Iris pigment epithelial cell (primary cell): Measurements from ENCODE around the gene PUS10.
A peak's percentile ranks its signal among the peaks of the same experiment; 100 is the strongest.

ENCODE experiments used
- DNase-seq: peaks from one replicate; pipeline ENCODE4 v3.0.0-alpha.2; 2011; ENCODE audit warnings: low read depth

The PUS10 gene

GRCh38 chr2:60966507-60967405, 51.3 kb downstream of the PUS10 start:
- DNase-seq = no peak

- DNase-seq = no peak
These were observed 52.6 kb downstream of the PUS10 start for GRCh38 chr2:60965499-60965785.

GRCh38 chr2:60964651-60965498, 53.2 kb downstream of the PUS10 start:
- no peak for DNase-seq

- no peak for DNase-seq
These were observed 54.9 kb downstream of the PUS10 start for GRCh38 chr2:60963190-60963589.

GRCh38 chr2:60962528-60962927, 55.5 kb downstream of the PUS10 start:
- no peak for DNase-seq

GRCh38 chr2:60961457-60961856, 56.6 kb downstream of the PUS10 start:
- peak; percentile 84 for DNase-seq

- no peak for DNase-seq
These were observed 57.3 kb downstream of the PUS10 start for GRCh38 chr2:60960706-60961105.

GRCh38 chr2:60959501-60959900, 58.6 kb downstream of the PUS10 start:
- DNase-seq = no peak

GRCh38 chr2:60958800-60959199, 59.3 kb downstream of the PUS10 start:
- DNase-seq = peak; percentile 84

- peak; percentile 35 for DNase-seq
These were observed 59.7 kb downstream of the PUS10 start for GRCh38 chr2:60958361-60958760.

GRCh38 chr2:60957643-60958042, 60.4 kb downstream of the PUS10 start:
- no peak for DNase-seq

- no peak for DNase-seq
These were observed 60.8 kb downstream of the PUS10 start for GRCh38 chr2:60957224-60957623.

- no peak for DNase-seq
These were observed 63.9 kb downstream of the PUS10 start for GRCh38 chr2:60954139-60954538.

GRCh38 chr2:60948926-60949579, 69.0 kb downstream of the PUS10 start:
- peak; percentile 55 for DNase-seq

- no peak for DNase-seq
These were observed 69.9 kb downstream of the PUS10 start for GRCh38 chr2:60948161-60948560.

GRCh38 chr2:60947056-60947455, 71.0 kb downstream of the PUS10 start:
- DNase-seq = no peak

- DNase-seq = no peak
These were observed 72.7 kb downstream of the PUS10 start for GRCh38 chr2:60945341-60945740.

GRCh38 chr2:60939622-60940021, 78.4 kb downstream of the PUS10 start:
- DNase-seq = no peak

- DNase-seq = no peak
These were observed 79.8 kb downstream of the PUS10 start for GRCh38 chr2:60938301-60938700.

GRCh38 chr2:60936757-60937156, 81.3 kb downstream of the PUS10 start:
- DNase-seq = no peak

GRCh38 chr2:60934165-60934722, 83.8 kb downstream of the PUS10 start:
- peak; percentile 22 for DNase-seq

GRCh38 chr2:60932954-60933353, 85.1 kb downstream of the PUS10 start:
- no peak for DNase-seq
